ENCODE results near the gene OR1S2.

DNA sequence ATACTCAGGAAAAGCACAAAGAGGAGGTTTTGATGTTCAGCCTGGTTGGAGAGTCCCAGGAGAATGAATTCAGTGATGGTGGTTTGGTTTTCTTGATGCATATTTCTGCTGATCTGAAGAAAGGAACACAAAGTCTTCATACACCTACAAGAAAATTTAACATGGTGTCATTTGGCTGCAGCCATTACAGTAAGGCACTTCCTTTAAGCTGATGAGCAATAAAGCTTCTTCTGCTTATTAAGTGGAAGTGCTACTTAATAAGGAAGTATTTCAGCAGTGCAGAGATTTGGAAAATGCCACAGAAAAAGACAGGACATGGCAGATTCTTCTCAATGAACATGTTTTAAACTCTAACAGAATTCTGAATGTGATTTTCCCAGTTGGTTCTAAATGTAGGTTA lies at the start of gene OR1S2:
- TF ChIP-seq POLR2A (IDR thresholded peaks at IDR 0.05) (no peak), POLR2AphosphoS5 (IDR thresholded peaks at IDR 0.05) (no peak), EP300 (IDR thresholded peaks at IDR 0.05) (no peak)
- TF ChIP-seq, protein P1, sequence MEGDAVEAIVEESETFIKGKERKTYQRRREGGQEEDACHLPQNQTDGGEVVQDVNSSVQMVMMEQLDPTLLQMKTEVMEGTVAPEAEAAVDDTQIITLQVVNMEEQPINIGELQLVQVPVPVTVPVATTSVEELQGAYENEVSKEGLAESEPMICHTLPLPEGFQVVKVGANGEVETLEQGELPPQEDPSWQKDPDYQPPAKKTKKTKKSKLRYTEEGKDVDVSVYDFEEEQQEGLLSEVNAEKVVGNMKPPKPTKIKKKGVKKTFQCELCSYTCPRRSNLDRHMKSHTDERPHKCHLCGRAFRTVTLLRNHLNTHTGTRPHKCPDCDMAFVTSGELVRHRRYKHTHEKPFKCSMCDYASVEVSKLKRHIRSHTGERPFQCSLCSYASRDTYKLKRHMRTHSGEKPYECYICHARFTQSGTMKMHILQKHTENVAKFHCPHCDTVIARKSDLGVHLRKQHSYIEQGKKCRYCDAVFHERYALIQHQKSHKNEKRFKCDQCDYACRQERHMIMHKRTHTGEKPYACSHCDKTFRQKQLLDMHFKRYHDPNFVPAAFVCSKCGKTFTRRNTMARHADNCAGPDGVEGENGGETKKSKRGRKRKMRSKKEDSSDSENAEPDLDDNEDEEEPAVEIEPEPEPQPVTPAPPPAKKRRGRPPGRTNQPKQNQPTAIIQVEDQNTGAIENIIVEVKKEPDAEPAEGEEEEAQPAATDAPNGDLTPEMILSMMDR (IDR thresholded peaks at IDR 0.05): no peak
